ENCODE data around the gene TRNAU1AP.
"Not testable (repeated sequence)": the region's sequence is repeated elsewhere in the genome, so short reads cannot be mapped to it uniquely, and the experiment has no call there.

- TF ChIP-seq CTCF (IDR thresholded peaks at IDR 0.05; ENCODE audit: low read length); EZH2 (optimal IDR thresholded peaks at IDR 0.05; ENCODE audit: low read depth, low read length): not testable (repeated sequence)
These were observed 20.0 kb downstream of the TRNAU1AP start for GRCh38 chr1:28572891-28573290.
